ENCODE measurements around the gene ENDOU. TPM values are rescaled to one million over a fixed set of nuclear protein-coding genes. Genes with fewer than 3 reads are reported as not detected.

The ENDOU gene
- total RNA-seq, 6 experiments from 2014 or later = 0.11 TPM; not detected in 5

- Mint-ChIP-seq H3K36me3 (ENCODE audit: low read depth) (no peaks in the 10 kb centered on the region), H3K4me1 (ENCODE audit: low read depth) (peaks cover 35% of the 10 kb centered on the region), H3K9me3 (no peaks in the 10 kb centered on the region), H3K27ac (peak overlapping the region; percentile 82), H3K4me3 (no peak overlapping the region), H3K27me3 (ENCODE audit: insufficient read depth) (peaks cover 2% of the 10 kb centered on the region; the same call in 1 of the 2 replicates)
- no peak for DNase-seq
- TF ChIP-seq, protein P1, sequence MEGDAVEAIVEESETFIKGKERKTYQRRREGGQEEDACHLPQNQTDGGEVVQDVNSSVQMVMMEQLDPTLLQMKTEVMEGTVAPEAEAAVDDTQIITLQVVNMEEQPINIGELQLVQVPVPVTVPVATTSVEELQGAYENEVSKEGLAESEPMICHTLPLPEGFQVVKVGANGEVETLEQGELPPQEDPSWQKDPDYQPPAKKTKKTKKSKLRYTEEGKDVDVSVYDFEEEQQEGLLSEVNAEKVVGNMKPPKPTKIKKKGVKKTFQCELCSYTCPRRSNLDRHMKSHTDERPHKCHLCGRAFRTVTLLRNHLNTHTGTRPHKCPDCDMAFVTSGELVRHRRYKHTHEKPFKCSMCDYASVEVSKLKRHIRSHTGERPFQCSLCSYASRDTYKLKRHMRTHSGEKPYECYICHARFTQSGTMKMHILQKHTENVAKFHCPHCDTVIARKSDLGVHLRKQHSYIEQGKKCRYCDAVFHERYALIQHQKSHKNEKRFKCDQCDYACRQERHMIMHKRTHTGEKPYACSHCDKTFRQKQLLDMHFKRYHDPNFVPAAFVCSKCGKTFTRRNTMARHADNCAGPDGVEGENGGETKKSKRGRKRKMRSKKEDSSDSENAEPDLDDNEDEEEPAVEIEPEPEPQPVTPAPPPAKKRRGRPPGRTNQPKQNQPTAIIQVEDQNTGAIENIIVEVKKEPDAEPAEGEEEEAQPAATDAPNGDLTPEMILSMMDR (IDR thresholded peaks at IDR 0.05) = no peak
Measured at GRCh38 chr12:47751561-47751960, 26.3 kb upstream of the ENDOU start.

- H3K4me3 Mint-ChIP-seq = no peak overlapping the region
- H3K4me1 Mint-ChIP-seq (ENCODE audit: low read depth) = peaks cover 35% of the 10 kb centered on the region
- no peaks in the 10 kb centered on the region for H3K36me3 Mint-ChIP-seq (ENCODE audit: low read depth)
- no peak for DNase-seq
- TF ChIP-seq, protein P1 (IDR thresholded peaks at IDR 0.05) = no peak
- H3K9me3 Mint-ChIP-seq = no peaks in the 10 kb centered on the region
- peaks cover 2% of the 10 kb centered on the region; the same call in 1 of the 2 replicates for H3K27me3 Mint-ChIP-seq (ENCODE audit: insufficient read depth)
- H3K27ac Mint-ChIP-seq = no peak overlapping the region
Measured at GRCh38 chr12:47750916-47751470, 25.7 kb upstream of the ENDOU start.

- peaks cover 35% of the 10 kb centered on the region for H3K4me1 Mint-ChIP-seq (ENCODE audit: low read depth)
- H3K4me3 Mint-ChIP-seq = no peak overlapping the region
- no peaks in the 10 kb centered on the region for H3K36me3 Mint-ChIP-seq (ENCODE audit: low read depth)
- DNase-seq = no peak
- H3K27me3 Mint-ChIP-seq (ENCODE audit: insufficient read depth) = peaks cover 4% of the 10 kb centered on the region; the same call in 1 of the 2 replicates
- no peaks in the 10 kb centered on the region for H3K9me3 Mint-ChIP-seq
- H3K27ac Mint-ChIP-seq = no peak overlapping the region
- TF ChIP-seq, protein P1 (IDR thresholded peaks at IDR 0.05) = no peak
Measured at GRCh38 chr12:47750229-47750798, 25.0 kb upstream of the ENDOU start.

- Mint-ChIP-seq H3K27ac (no peak overlapping the region), H3K27me3 (ENCODE audit: insufficient read depth) (peaks cover 7% of the 10 kb centered on the region; the same call in 1 of the 2 replicates), H3K4me1 (ENCODE audit: low read depth) (peaks cover 21% of the 10 kb centered on the region), H3K4me3 (no peak overlapping the region), H3K36me3 (ENCODE audit: low read depth) (no peaks in the 10 kb centered on the region), H3K9me3 (no peaks in the 10 kb centered on the region)
- TF ChIP-seq, protein P1 (IDR thresholded peaks at IDR 0.05) = no peak
- DNase-seq = no peak
Measured at GRCh38 chr12:47748899-47749298, 23.6 kb upstream of the ENDOU start.

DNA sequence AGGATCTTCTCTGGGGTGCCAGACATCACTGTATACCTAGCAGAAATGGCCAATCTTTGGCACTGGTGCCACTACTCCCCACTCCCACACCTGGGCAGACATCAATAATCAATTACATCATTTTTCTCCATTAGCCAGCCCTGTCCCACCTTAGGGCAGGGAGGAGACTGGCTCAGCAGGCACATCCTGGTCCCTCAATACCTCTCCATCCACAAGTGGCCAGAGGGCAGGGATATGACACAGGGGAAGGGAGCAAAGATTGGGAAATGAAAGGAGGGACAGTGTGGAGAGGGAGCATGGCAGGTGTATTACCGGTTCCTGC is 23.2 kb upstream of the ENDOU start:
- DNase-seq = no peak
- Mint-ChIP-seq H3K27me3 (ENCODE audit: insufficient read depth) (peaks cover 7% of the 10 kb centered on the region; the same call in 1 of the 2 replicates), H3K4me1 (ENCODE audit: low read depth) (peaks cover 17% of the 10 kb centered on the region), H3K4me3 (no peak overlapping the region), H3K9me3 (no peaks in the 10 kb centered on the region), H3K27ac (no peak overlapping the region), H3K36me3 (ENCODE audit: low read depth) (no peaks in the 10 kb centered on the region)
- TF ChIP-seq, protein P1 (IDR thresholded peaks at IDR 0.05) = no peak

Data from HFFc6 (cell line).